Measurements from ENCODE around the gene CABP7.

GRCh38 chr22:29702000-29702930 is 17.5 kb upstream of the CABP7 start:
- TF ChIP-seq CTCF (IDR thresholded peaks at IDR 0.05) (peak in 1 of 5 experiments; percentile 7), POLR2A (IDR thresholded peaks at IDR 0.05) (no peak), EP300 (IDR thresholded peaks at IDR 0.05) (no peak)

Measured in tibial nerve (tissue), 4 donors.